ENCODE results near the gene SDR42E1. TPM values are rescaled to one million over a fixed set of nuclear protein-coding genes. Genes with fewer than 3 reads are reported as not detected.

Gene SDR42E1
- total RNA-seq, 2 experiments from 2014 or later = under 0.01 to 0.65 TPM

- CTCF ChIA-PET (ENCODE audit: unreplicated experiment) = no interaction called here
Observed at GRCh38 chr16:82016964-82017363, 5.7 kb upstream of the SDR42E1 start.

GRCh38 chr16:82016263-82016662 lies 5.0 kb upstream of the SDR42E1 start:
- H3K4me1 ChIP-seq (ENCODE audit: insufficient read depth, low read length, poor library complexity, severe bottlenecking) = no peaks in the 10 kb centered on the region
- no peak overlapping the region for H3K27ac ChIP-seq (ENCODE audit: low read depth, low read length, poor library complexity, severe bottlenecking)
- BruUV-seq (replicated peaks) = no TSS peak
- no peaks in the 10 kb centered on the region for H4K20me1 ChIP-seq (ENCODE audit: insufficient read depth, low read length)
- POLR2A ChIA-PET = no interaction called here
- TF ChIP-seq CTCF (conservative IDR thresholded peaks at IDR 0.05; ENCODE audit: low read length) (peak; percentile 56), EZH2phosphoT487 (IDR thresholded peaks at IDR 0.05; ENCODE audit: borderline replicate concordance, low read depth, low read length) (no peak)
- no peak overlapping the region for H3K4me3 ChIP-seq (ENCODE audit: low read depth, low read length, poor library complexity, severe bottlenecking)
- DNase-seq (ENCODE audit: low spot score) = no peak
- H3K36me3 ChIP-seq (ENCODE audit: insufficient read depth, low read length) = no peaks in the 10 kb centered on the region
- no peak overlapping the region for H2AFZ ChIP-seq (ENCODE audit: low read length)
- no peaks in the 10 kb centered on the region for H3K9me3 ChIP-seq (ENCODE audit: low read length)
- no peak overlapping the region for H3K4me2 ChIP-seq (ENCODE audit: low read length)
- no peaks in the 10 kb centered on the region for H3K79me2 ChIP-seq (ENCODE audit: insufficient read depth, low read depth, low read length)
- CTCF ChIA-PET (ENCODE audit: unreplicated experiment) = no interaction called here
- intact Hi-C loops (cut with micrococcal nuclease; ENCODE audit: unreplicated experiment) = no loop called here
- H3K9me2 ChIP-seq (ENCODE audit: insufficient read depth, low read length) = no peaks in the 10 kb centered on the region

More at GRCh38 chr16:82016964-82017363, 5.7 kb upstream of the SDR42E1 start:
- intact Hi-C loops (cut with micrococcal nuclease; ENCODE audit: unreplicated experiment) = no loop called here
- POLR2A ChIA-PET = no interaction called here
- no peak overlapping the region for H3K4me2 ChIP-seq (ENCODE audit: low read length)
- no peaks in the 10 kb centered on the region for H3K36me3 ChIP-seq (ENCODE audit: insufficient read depth, low read length)
- no peaks in the 10 kb centered on the region for H3K4me1 ChIP-seq (ENCODE audit: insufficient read depth, low read length, poor library complexity, severe bottlenecking)
- no peak for DNase-seq (ENCODE audit: low spot score)
- no peaks in the 10 kb centered on the region for H3K9me3 ChIP-seq (ENCODE audit: low read length)
- no TSS peak for BruUV-seq (replicated peaks)
- H2AFZ ChIP-seq (ENCODE audit: low read length) = no peak overlapping the region
- H3K79me2 ChIP-seq (ENCODE audit: insufficient read depth, low read depth, low read length) = no peaks in the 10 kb centered on the region
- no peak overlapping the region for H3K4me3 ChIP-seq (ENCODE audit: low read depth, low read length, poor library complexity, severe bottlenecking)
- no peak overlapping the region for H3K27ac ChIP-seq (ENCODE audit: low read depth, low read length, poor library complexity, severe bottlenecking)
- no peak for TF ChIP-seq EZH2phosphoT487 (IDR thresholded peaks at IDR 0.05; ENCODE audit: borderline replicate concordance, low read depth, low read length)
- no peak for TF ChIP-seq CTCF (conservative IDR thresholded peaks at IDR 0.05; ENCODE audit: low read length)
- H3K9me2 ChIP-seq (ENCODE audit: insufficient read depth, low read length) = no peaks in the 10 kb centered on the region
- no peaks in the 10 kb centered on the region for H4K20me1 ChIP-seq (ENCODE audit: insufficient read depth, low read length)

GRCh38 chr16:82013139-82013538 lies 1.9 kb upstream of the SDR42E1 start:
- no peaks in the 10 kb centered on the region for H3K9me2 ChIP-seq (ENCODE audit: insufficient read depth, low read length)
- DNase-seq (ENCODE audit: low spot score) = no peak
- BruUV-seq (replicated peaks) = no TSS peak
- no peaks in the 10 kb centered on the region for H3K36me3 ChIP-seq (ENCODE audit: insufficient read depth, low read length)
- no peaks in the 10 kb centered on the region for H4K20me1 ChIP-seq (ENCODE audit: insufficient read depth, low read length)
- intact Hi-C loops (cut with micrococcal nuclease; ENCODE audit: unreplicated experiment) = no loop called here
- no peak overlapping the region for H3K4me3 ChIP-seq (ENCODE audit: low read depth, low read length, poor library complexity, severe bottlenecking)
- no peak overlapping the region for H3K4me2 ChIP-seq (ENCODE audit: low read length)
- POLR2A ChIA-PET = interaction anchor here (0.6 to 0.7 kb wide), 3 partner anchors 33 to 939 kb away, joined by 3 to 6 read pairs (median 4); no protein-coding TSS in a partner anchor
- CTCF ChIA-PET (ENCODE audit: unreplicated experiment) = no interaction called here
- no peak for TF ChIP-seq CTCF (conservative IDR thresholded peaks at IDR 0.05; ENCODE audit: low read length)
- no peak for TF ChIP-seq EZH2phosphoT487 (IDR thresholded peaks at IDR 0.05; ENCODE audit: borderline replicate concordance, low read depth, low read length)
- no peak overlapping the region for H3K27ac ChIP-seq (ENCODE audit: low read depth, low read length, poor library complexity, severe bottlenecking)
- no peaks in the 10 kb centered on the region for H3K4me1 ChIP-seq (ENCODE audit: insufficient read depth, low read length, poor library complexity, severe bottlenecking)
- H2AFZ ChIP-seq (ENCODE audit: low read length) = no peak overlapping the region
- 0 out of 2 replicates have a peak, but pooled peaks cover 9% of the 10 kb centered on the region for H3K9me3 ChIP-seq (ENCODE audit: low read length)
- H3K79me2 ChIP-seq (ENCODE audit: insufficient read depth, low read depth, low read length) = no peaks in the 10 kb centered on the region

All from OCI-LY7 (cell line).